Neural progenitor cell (in vitro differentiated cells): Measurements from ENCODE around the gene CYP27B1. TPM values are rescaled to one million over a fixed set of nuclear protein-coding genes. Genes with fewer than 3 reads are reported as not detected.

Source experiments
- DNase-seq: peaks from one replicate; pipeline ENCODE4 v3.0.0-alpha.2; 2016; ENCODE audit warnings: low spot score
- H2AFZ ChIP-seq: fragments of 200-600 bp; sonication (generic); replicated peaks from 2 replicates; pipeline ENCODE4 v1.6.1; 2016; ENCODE audit warnings: antibody characterized with exemption
- H3F3A ChIP-seq: fragments of 200-600 bp; sonication (generic); 2 replicates; pipeline ENCODE4 v1.6.1; 2016; ENCODE audit warnings: antibody characterized with exemption, low read depth
- H3K27ac ChIP-seq: fragments of 200-600 bp; sonication (generic); 2 replicates; pipeline ENCODE4 v1.5.1; 2016; ENCODE audit warnings: mild to moderate bottlenecking
- H3K27me3 ChIP-seq: fragments of 200-600 bp; sonication (generic); 2 replicates; pipeline ENCODE4 v1.6.1; 2016; ENCODE audit warnings: mild to moderate bottlenecking, moderate library complexity
- H3K36me3 ChIP-seq: fragments of 200-600 bp; sonication (generic); 2 replicates; pipeline ENCODE4 v1.5.1; 2016
- H3K4me1 ChIP-seq: fragments of 200-600 bp; sonication (generic); 2 replicates; pipeline ENCODE4 v1.6.1; 2016; ENCODE audit warnings: mixed run types
- H3K4me2 ChIP-seq: fragments of 200-600 bp; sonication (generic); 2 replicates; pipeline ENCODE4 v1.6.1; 2016
- H3K4me3 ChIP-seq: fragments of 200-600 bp; sonication (generic); 2 replicates; pipeline ENCODE4 v1.5.1; 2016
- H3K79me2 ChIP-seq: fragments of 200-600 bp; sonication (generic); 2 replicates; pipeline ENCODE4 v1.6.1; 2016; ENCODE audit warnings: low read depth
- H3K9ac ChIP-seq: fragments of 200-600 bp; sonication (generic); 2 replicates; pipeline ENCODE4 v1.6.1; 2016
- H3K9me3 ChIP-seq: fragments of 200-600 bp; sonication (generic); 2 replicates; pipeline ENCODE4 v1.5.1; 2016; ENCODE audit warnings: low read depth
- H4K20me1 ChIP-seq: fragments of 200-600 bp; sonication (generic); 2 replicates; pipeline ENCODE4 v1.6.1; 2016; ENCODE audit warnings: low read depth
- H3K27ac Mint-ChIP-seq: 3 replicates; pipeline ENCODE4 v1.8.0; 2021; ENCODE audit warnings: mixed read lengths
- H3K27me3 Mint-ChIP-seq: 2 replicates; pipeline ENCODE4 v1.8.0; 2022; ENCODE audit warnings: low read depth, mild to moderate bottlenecking, inconsistent platforms, moderate library complexity, mixed read lengths; ENCODE audit not compliant: insufficient read depth
- H3K36me3 Mint-ChIP-seq: 3 replicates; pipeline ENCODE4 v1.8.0; 2021; ENCODE audit warnings: mixed read lengths
- H3K4me1 Mint-ChIP-seq: 3 replicates; pipeline ENCODE4 v1.8.0; 2021; ENCODE audit warnings: mixed read lengths
- H3K4me3 Mint-ChIP-seq: 3 replicates; pipeline ENCODE4 v1.8.0; 2021; ENCODE audit warnings: mild to moderate bottlenecking, moderate library complexity, mixed read lengths
- H3K9me3 Mint-ChIP-seq: 3 replicates; pipeline ENCODE4 v1.8.0; 2020; ENCODE audit warnings: mixed read lengths
- CTCF ChIP-seq: fragments of 200-600 bp; sonication (generic); IDR thresholded peaks from 2 replicates; pipeline ENCODE4 v1.5.1; 2017; ENCODE audit warnings: antibody characterized with exemption, mild to moderate bottlenecking
- EZH2 ChIP-seq: fragments of 200-600 bp; sonication (generic); IDR thresholded peaks from 2 replicates; pipeline ENCODE4 v1.6.1; 2017; ENCODE audit warnings: antibody characterized with exemption, mild to moderate bottlenecking, moderate library complexity
- EZH2phosphoT487 ChIP-seq: fragments of 200-600 bp; sonication (generic); IDR thresholded peaks from 2 replicates; pipeline ENCODE4 v1.6.1; 2017; ENCODE audit warnings: antibody characterized with exemption
- total RNA-seq: library from RNA; depleted of rRNA; stranded (reverse); fragments of >200 nt; gene quantifications from 2 replicates; pipeline ENCODE4 v1.2.3, GENCODE V29; 2015; ENCODE audit warnings: low replicate concordance

The CYP27B1 gene
- total RNA-seq, 1 donor from 2014 or later, result 0.17 TPM

DNA sequence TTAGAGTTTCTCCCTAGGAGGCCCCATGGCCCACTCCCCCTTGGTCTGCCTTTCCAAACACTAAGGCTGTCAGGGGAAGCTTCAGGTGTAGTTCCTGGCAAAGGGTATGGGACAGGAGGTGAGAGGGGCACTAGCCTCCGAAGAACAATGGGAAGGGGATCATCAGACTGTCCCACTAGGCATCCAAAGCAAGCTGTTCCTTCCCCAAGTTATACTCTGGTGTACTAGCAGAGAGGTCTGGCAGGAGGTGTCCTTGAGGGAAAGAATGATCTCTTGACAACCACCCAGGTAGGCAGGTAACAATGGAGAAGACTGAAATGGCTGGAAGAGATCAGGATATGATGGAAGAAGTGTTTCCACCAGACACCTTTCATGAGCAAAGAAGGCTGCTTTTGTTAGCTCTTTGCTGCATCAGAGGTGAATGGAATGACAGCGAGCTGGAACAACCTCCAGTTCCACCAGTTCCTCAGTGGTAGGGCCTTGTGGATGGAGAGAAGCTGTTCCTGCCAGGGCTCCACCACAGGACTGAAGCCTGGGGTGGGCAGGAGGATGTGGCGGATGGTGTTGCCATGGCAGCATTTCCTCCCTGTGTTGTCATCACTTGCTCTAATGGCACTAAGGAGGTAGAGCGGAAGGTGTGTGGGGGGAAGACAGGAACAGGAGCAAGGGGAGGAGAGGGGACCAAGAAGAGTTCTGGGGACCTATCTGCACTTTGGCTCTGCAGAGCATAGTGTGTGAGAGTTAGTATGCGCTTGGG is 26.0 kb downstream of the CYP27B1 start:
- Histone ChIP-seq H2AFZ (no peak overlapping the region), H3K9ac (no peak overlapping the region), H3K4me3 (no peak overlapping the region), H3K36me3 (no peaks in the 10 kb centered on the region), H3K9me3 (no peaks in the 10 kb centered on the region), H3K79me2 (peaks cover 4% of the 10 kb centered on the region), H3K4me2 (no peak overlapping the region), H3K4me1 (peaks cover 25% of the 10 kb centered on the region), H3F3A (peaks cover 51% of the 10 kb centered on the region), H3K27me3 (peaks cover 81% of the 10 kb centered on the region), H4K20me1 (peaks cover 23% of the 10 kb centered on the region), H3K27ac (no peak overlapping the region)
- peak overlapping the region; percentile 35 for H3K27ac Mint-ChIP-seq
- no peaks in the 10 kb centered on the region for H3K9me3 Mint-ChIP-seq
- peaks cover 24% of the 10 kb centered on the region for H3K27me3 Mint-ChIP-seq
- peak overlapping the region; percentile 68 for H3K4me3 Mint-ChIP-seq
- H3K36me3 Mint-ChIP-seq, result no peaks in the 10 kb centered on the region
- no peak for DNase-seq
- TF ChIP-seq EZH2phosphoT487 (no peak), CTCF (no peak), EZH2 (no peak)
- peaks cover 44% of the 10 kb centered on the region for H3K4me1 Mint-ChIP-seq

GRCh38 chr12:57739914-57740538 is 26.9 kb downstream of the CYP27B1 start:
- Mint-ChIP-seq H3K4me3 (peak overlapping the region; percentile 92), H3K27ac (no peak overlapping the region), H3K9me3 (no peaks in the 10 kb centered on the region), H3K4me1 (peaks cover 46% of the 10 kb centered on the region), H3K36me3 (no peaks in the 10 kb centered on the region), H3K27me3 (peaks cover 30% of the 10 kb centered on the region)
- peak; percentile 23 for DNase-seq
- H3K79me2 ChIP-seq, result no peaks in the 10 kb centered on the region
- peaks cover 31% of the 10 kb centered on the region for H4K20me1 ChIP-seq
- no peaks in the 10 kb centered on the region for H3K9me3 ChIP-seq
- H3K27ac ChIP-seq, result no peak overlapping the region
- no peak overlapping the region for H3K9ac ChIP-seq
- H2AFZ ChIP-seq, result no peak overlapping the region
- H3K4me1 ChIP-seq, result peaks cover 24% of the 10 kb centered on the region
- no peak for TF ChIP-seq CTCF
- TF ChIP-seq EZH2, result no peak
- no peak for TF ChIP-seq EZH2phosphoT487
- peaks cover 48% of the 10 kb centered on the region for H3F3A ChIP-seq
- H3K27me3 ChIP-seq, result peaks cover 89% of the 10 kb centered on the region
- peak overlapping the region; percentile 0 for H3K4me2 ChIP-seq
- H3K4me3 ChIP-seq, result no peak overlapping the region
- H3K36me3 ChIP-seq, result no peaks in the 10 kb centered on the region

DNA sequence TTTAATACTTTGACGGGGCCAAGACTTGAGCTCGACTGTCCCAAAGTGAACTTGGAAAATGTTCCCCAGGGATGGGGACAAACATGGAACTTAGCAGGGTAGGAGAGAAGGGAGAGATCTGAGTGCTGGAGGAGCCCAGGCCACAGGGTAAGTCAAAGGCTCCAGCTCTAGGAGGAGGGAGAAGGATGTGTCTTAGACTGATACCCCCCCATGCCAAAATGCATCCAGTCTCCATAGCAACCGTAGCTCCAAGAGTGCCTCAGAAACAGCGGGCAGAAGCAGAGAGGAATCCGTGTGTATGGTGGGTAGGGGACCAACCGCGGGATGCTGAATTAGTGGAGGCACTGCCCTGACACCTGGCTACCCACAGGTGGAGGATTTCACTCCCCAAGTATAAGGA is 27.5 kb downstream of the CYP27B1 start:
- H3F3A ChIP-seq, result peaks cover 42% of the 10 kb centered on the region
- Mint-ChIP-seq H3K36me3 (no peaks in the 10 kb centered on the region), H3K27ac (no peak overlapping the region), H3K4me3 (peak overlapping the region; percentile 92), H3K4me1 (peaks cover 51% of the 10 kb centered on the region), H3K27me3 (peaks cover 35% of the 10 kb centered on the region), H3K9me3 (no peaks in the 10 kb centered on the region)
- H3K4me1 ChIP-seq, result peaks cover 24% of the 10 kb centered on the region
- no peak overlapping the region for H3K27ac ChIP-seq
- peak; percentile 21 for DNase-seq
- peaks cover 38% of the 10 kb centered on the region for H4K20me1 ChIP-seq
- peak overlapping the region; percentile 98 for H3K4me2 ChIP-seq
- no peaks in the 10 kb centered on the region for H3K9me3 ChIP-seq
- H2AFZ ChIP-seq, result no peak overlapping the region
- TF ChIP-seq EZH2 (no peak), EZH2phosphoT487 (no peak)
- H3K79me2 ChIP-seq, result no peaks in the 10 kb centered on the region
- H3K36me3 ChIP-seq, result no peaks in the 10 kb centered on the region
- H3K4me3 ChIP-seq, result peak overlapping the region; percentile 80
- H3K27me3 ChIP-seq, result peaks cover 95% of the 10 kb centered on the region
- no peak overlapping the region for H3K9ac ChIP-seq
